ENCODE measurements around the gene MYOC.
"Not testable (repeated sequence)": the region's sequence is repeated elsewhere in the genome, so short reads cannot be mapped to it uniquely, and the experiment has no call there.

The MYOC gene

DNA sequence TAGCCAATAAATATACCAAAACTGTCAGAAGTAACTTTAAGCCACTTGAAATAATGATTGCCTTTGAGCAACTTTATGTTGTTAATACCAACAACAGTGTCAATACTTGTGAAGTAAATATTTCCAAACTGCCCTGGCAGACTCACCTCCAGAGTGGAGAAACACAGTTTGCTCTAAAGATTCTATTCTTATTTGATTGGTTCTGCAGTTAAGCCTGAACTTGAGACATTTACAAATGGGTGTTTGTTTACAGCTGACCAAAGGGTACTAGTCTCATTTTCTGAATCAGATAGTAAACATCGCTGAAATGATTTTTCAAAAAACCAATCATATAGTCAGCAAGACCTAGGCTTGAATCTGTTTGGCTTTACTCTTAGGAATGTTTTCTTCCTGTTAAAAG is 1.3 kb upstream of the MYOC start:
- DNase-seq (ENCODE audit: low spot score) = no peak

DNA sequence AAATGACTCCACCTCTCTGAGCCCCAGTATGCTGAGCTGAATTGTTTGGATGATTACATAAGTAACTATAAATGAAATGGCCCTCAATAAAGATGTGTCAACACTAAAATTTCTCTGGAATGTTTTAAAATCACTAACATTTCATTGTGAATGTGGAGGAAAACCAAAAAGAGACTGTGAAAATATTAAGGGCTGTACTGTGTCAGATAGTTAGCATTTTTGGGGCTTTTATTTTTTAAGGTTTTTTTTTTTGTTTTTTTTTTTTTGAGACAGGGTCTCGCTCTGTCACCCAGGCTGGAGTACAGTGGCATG is 6.3 kb downstream of the MYOC start:
- DNase-seq (ENCODE audit: low spot score) = no peak

DNA sequence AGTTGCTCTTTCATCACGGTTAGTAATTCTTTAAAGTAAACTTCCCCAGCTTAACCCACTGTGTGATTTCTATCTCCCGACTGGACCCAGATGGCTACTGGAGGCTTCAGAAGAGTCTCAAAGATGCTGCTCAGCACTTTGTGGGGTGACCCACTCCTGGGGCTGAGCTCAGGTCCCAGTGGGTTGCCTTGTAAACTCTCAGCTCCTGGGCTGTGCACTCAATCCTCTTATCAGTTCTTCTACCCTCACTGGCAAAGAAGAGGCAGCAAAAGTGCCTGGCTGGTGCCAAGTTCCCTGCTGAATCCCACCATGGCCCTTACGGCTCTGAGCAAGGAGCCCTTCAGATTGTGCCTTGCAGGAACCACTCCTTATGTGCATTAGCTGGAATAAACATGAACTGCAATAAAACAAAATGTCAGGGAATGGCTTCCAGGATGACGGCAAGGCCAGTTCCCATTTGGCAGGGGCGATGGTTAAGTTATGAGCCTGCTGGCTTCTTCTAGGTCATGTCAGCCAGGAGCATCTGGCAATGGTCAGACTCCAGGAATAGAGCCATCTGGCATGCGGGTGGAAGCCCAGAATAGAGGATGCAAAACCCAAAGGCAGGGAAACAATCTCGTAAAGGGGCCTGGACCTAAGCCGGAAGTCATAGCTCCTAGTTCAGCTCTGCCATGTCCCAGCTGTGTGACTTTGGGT is 6.8 kb downstream of the MYOC start:
- no peak for DNase-seq (ENCODE audit: low spot score)

DNA sequence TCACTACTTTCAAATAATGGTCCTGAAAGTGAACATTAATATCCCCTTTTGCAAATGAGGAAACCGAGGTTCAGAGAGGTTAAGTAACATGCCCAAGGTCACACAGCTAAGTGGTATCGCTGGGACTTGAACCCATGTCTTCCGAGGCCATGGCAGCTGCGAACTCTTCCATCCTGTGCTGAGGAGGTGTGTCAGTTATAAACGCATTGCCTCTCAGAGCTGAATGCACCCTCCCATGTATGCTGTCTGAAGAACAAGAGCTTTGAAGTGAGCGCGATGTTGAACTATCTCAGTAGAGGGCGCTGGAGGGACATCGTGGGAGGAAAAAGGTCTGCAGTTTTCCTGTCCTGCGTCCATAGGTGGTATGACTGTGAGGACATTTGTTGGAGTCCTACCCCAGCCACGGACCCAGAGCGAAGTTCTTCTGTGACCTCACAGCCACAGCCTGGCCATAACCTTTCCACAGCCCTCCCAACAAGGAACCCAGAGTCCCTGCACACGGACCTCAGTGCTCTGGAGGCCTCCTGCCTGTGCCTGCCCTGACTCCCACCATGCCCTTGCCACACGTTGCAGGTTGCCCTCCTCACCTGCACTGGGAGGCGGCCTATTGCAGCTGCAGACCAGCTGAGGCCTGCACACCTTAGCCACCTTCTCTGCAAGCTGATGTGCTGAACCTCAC is 7.5 kb downstream of the MYOC start:
- DNase-seq (ENCODE audit: low spot score) = peak; percentile 61

DNA sequence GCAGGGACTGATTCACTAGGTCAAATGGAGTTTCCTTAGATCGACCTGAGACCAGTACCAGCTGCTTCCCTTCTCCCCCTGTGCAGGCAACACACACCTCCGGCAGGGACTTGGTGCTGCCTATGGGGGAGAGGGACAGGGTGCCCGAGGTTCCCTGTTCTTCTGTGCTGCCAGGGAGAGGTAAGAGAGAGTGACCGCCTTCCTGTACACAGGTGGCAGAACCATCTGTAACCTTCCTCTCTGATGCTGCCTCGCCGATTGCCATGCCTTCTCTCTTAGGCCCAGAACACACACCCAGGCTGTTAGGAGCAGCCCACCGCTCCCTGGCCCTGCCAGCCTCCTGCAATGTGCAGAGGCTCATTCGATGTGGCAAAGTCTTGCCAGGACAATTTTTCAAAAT is 9.3 kb downstream of the MYOC start:
- no peak for DNase-seq (ENCODE audit: low spot score)

DNA sequence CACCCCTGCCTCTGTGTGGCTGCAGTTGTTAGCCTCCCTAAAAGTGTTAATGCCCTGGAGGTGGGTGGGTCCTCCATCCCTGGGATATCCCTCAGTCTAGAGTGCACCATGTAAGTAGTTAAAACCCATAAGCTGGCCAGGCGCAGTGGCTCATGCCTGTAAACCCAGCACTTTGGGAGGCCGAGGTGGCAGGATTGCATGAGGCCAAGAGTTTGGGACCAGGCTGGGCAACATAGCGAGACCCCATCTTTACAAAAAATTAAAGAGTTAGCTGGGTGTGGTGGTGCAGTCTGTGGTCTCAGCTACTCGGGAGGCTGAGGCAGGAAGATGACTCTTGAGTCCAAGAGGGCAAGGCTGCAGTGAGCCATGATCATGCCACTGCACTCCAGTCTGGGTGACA is 10.3 kb downstream of the MYOC start:
- DNase-seq (ENCODE audit: low spot score) = no peak

DNA sequence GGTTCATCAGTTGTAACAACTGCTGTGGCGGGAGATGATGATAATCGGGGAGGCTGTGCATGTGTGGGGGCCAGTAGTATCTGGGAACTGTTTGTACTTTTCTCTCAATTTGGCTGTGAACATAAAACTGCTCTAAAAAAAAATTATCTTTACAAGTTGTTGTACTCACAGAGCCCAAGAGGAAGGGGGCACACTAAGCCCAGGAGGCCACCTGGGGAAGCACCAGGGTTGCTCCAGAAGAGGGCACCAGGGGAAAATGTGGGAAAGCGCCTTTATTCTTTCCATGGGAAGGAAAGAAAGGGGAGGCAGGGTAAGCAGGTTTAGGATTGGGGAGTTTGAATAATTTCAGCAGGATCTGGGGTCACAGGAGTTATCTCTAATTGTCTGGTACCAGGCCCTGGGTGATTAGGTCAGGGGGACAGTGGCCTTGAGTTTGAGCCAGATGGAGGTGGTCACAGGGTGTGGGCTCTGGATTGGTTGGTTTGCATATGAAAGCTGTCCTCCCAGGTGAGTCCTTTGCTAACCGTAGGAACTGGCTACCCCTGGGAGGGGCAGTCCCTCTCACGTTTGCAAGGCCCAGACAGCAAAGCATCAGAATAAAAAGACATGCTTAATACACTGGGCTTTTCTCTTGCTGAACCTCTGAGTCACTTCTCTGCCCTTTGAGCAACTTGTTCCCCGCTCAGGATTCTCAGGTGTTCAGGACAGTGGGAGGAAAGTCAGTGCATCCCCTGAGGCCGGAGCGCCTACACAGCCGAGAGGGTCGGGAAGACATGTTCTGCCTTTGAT is 11.2 kb downstream of the MYOC start:
- no peak for DNase-seq (ENCODE audit: low spot score)

DNA sequence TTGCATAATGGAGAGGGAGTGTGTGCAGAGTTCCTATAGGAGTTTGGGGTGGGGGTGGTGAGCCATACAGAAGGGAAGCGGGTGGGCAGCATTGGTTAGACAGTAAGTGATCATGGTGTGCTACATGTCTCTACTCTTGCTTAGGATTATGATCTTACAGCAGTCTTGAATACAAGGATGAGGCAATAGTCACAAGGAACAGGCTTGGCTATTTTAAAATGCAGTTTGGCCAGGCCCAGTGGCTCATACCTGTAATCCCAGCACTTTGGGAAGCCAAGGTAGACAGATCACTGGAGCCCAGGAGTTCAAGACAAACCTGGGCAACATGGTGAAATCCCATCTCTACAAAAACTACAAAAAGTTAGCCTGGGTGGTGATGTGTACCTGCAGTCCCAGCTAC is 12.3 kb downstream of the MYOC start:
- DNase-seq (ENCODE audit: low spot score) = no peak

DNA sequence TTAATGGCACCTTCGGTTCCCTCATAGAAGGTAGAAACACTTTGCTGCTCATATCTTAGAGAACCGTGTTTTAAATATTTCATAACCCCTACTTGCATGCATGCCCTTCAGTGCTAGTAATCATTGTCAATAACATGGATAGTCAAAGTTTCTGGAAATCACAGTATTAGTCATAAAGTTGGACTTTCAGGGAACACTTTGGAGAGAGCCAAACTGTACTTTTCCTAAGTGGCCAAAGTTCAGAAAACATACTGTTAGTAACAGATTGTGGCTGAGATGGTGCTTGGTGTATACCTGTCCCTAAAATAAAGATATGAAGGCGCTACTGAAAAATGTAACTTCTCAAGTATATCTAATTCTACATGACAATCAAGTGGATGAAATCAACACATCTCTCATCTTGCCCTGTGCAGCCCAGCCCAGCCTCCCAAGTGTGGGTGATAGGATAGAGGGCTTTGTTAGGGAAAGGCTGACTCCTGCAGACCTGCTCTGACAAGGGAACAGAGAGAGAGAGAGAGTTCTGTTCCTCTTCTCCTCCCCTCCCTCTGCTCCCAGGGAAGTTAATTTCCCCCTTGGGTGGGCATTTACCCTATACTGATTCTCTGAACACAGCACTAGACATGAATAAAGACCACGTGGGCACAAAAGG is 14.4 kb downstream of the MYOC start:
- DNase-seq (ENCODE audit: low spot score) = no peak

DNA sequence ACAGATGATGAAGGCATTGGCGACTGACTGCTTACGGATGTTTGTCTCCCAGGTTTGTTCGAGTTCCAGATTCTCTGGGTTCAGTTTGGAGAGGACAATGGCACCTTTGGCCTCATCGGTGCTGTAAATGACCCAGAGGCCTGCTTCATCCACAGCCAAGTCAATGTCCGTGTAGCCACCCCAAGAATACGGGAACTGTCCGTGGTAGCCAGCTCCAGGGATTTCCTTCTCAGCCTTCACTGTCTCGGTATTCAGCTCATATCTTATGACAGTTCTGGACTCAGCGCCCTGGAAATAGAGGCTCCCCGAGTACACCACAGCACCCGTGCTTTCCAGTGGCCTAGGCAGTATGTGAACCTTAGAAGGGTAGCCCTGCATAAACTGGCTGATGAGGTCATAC is 16.3 kb downstream of the MYOC start:
- DNase-seq (ENCODE audit: low spot score) = no peak

DNA sequence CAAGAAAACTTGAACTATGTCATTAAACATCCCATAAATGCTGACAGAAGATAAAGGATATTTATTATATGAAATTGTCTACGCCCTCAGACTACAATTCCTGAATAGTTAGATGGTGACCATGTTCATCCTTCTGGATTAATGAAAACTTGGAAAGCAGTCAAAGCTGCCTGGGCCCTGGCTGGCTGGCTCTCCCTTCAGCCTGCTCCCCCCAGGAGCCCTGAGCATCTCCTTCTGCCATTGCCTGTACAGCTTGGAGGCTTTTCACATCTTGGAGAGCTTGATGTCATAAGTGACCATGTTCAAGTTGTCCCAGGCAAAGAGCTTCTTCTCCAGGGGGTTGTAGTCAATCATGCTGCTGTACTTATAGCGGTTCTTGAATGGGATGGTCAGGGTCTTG is 16.8 kb downstream of the MYOC start:
- no peak for DNase-seq (ENCODE audit: low spot score)

DNA sequence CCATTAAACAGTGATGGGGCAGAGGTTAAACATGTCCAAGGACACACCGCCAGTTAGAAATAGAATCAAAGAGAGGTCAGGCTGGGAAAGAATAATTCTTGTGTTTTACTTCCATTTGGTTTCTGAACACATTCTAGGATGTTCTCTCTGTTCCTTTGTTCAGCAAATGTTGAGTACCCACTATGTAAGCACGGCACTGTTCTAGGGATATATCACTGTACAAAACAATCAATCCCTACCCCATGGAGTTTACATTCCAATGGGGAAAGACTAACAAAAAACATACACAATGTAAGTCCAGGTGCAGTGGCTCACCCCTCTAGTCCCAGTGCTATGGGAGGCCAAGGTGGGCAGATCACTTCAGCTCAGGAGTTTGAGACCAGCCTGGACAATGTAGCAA is 24.3 kb downstream of the MYOC start:
- DNase-seq (ENCODE audit: low spot score) = no peak

DNA sequence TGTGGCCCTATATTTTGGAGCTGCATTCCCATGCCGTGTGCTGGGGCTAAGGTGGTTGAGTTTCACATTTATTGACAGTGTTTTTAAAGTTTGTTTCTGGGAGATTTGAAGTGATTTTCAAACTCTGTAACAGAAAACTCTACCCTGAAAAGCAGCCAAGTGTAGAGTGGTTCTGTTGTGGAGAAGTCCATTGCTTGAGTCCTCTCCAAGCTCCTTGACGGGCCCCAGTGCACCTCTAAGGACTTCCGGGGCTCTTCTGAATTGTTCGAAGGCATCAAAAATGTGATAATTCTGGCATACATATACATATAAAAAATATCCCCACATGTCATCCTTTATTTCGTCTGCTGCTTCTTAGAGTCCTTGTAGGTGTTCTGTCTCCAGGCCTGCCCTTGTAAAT is 25.5 kb downstream of the MYOC start:
- DNase-seq (ENCODE audit: low spot score) = no peak

DNA sequence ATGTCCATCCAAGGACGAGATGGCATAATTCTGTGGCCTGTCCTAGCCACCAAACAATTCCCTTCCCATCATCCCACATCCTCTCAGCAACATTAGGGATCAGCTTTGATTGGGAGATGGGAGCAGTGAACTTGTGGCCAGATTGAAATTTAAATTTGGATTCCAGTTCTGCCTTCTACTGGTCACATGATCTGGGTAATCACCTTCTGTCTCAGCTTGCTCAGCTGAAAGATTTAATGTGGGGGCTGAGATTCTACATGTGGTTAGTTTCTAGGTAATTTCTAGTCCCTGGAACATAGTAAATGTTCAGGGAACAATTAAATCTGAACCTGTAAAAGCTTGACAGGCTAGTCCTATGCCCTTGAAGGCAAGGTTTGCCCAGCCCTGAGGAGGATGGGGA is 27.3 kb downstream of the MYOC start:
- no peak for DNase-seq (ENCODE audit: low spot score)

DNA sequence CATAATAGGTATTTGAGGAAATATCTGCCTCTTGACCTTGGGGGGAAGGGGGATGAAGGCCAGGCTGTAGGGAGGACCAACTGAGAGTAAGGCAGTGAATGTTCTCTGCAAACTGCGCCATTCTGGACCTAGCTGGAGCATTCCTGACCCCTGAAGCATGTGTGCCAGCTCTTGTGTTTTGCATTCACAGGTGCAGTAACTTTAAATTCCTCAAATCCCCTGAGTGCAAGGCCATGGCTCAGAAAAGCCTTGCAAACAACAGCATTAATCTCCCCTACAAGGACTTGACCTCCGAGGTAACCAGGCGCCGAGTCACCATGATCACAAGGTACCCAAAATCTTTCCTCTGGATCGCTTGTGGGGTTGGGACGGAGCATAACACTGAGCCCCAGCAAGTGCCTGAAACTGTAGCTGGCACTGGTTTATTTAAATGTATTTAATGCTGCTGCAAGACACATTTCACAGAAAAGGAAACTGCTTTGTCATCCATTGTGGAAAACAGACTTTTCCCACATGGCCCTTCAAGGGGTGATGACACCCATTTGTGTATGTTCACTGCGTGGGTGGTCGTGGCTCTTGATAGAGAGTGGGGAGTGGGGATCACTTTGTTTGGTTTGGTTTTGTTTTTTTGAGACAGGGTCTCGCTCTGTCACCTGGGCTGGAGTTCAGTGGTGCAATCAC is 28.7 kb downstream of the MYOC start:
- DNase-seq (ENCODE audit: low spot score) = no peak

DNA sequence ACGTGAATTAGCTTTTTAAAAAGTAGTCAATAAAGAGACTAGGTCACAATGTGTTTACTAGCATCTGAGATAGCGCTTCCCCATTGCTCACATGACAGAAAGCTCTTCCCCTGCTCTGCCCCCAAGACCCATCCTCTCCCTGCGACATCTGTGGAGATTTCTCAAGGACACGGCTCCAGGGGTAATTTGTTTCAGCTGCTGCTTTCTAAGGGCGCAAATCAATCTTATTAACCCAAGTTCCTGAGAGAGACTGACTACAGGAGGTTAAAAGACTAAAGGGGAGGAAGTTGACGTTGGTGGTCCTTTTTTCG is 30.4 kb downstream of the MYOC start, which contains the start of gene MYOCOS:
MYOCOS (plus strand) TSS at position 92 of the 311 bp plus-strand sequence. CDS start 1,641 bp downstream, outside the sequence.
- DNase-seq (ENCODE audit: low spot score) = no peak

DNA sequence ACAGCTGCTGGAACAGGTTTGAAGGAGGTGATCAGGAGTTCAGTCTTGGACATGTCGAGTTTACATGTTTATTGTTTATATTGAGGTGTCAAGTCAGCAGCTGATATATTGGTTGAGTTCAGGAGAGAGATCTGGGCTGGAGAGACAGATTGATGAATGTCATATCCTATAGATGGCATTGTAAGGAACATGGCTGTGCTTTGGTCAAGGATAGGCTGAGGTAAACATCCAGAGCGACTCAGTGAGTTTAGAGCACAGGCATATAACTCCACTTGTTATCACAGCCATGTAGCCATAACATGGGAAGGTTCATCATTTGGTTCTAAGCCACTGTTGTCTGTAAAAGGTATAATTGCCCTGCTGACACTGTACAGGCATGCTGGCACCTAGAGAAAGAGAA is 35.9 kb downstream of the MYOC start:
- no peak for DNase-seq (ENCODE audit: low spot score)

DNA sequence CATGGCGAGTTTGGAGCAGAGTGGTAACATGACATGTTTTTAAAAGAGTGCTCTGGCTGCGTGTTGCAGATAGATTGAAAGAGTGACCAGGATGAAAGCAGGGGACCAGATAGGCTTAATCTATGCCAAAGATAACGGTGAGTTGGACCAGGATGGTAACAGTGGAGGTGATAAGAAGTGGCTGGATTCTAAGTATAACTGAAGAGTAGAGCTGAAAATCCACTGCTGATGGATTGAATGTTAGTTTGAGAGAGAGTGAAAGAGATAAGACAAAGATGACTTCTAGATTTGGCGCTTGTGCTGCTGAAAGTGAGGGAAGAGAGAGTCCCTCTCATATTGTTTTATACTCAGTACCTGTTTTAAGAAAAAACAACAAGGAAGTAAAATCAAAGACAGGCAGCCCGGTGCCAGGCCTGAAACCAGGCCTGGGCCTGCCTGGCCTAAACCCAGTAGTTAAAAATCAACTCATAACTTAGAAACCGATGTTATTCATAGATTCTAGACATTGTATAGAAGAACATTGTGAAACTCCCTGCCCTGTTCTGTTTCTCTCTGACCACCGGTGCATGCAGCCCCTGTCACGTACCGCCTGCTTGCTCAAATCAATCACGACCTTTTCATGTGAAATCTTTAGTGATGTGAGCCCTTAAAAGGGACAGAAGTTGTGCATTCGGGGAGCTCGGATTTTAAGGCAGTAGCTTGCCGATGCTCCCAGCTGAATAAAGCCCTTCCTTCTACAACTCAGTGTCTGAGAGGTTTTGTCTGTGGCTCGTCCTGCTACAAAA is 37.2 kb downstream of the MYOC start:
- DNase-seq (ENCODE audit: low spot score) = not testable (repeated sequence)

DNA sequence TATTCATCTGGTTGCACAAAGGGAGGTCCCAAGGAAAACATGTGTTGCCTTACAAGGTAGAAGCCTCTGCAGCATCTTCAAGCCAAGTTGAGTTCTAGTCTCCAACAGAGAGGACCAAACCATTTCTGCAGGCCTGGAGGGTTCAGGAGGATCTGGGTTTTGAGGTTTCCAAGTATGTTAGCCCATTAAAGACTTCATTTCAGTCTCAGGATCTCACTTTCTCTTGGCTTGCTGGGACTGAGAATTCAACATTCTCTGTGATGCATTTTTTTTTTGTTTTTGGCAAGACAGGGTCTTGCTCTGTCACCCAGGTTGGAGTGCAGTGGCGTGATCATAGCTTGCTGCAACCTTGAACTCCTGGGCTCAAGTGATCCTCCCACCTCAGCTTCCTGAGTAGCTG is 39.2 kb downstream of the MYOC start:
- DNase-seq (ENCODE audit: low spot score) = no peak

DNA sequence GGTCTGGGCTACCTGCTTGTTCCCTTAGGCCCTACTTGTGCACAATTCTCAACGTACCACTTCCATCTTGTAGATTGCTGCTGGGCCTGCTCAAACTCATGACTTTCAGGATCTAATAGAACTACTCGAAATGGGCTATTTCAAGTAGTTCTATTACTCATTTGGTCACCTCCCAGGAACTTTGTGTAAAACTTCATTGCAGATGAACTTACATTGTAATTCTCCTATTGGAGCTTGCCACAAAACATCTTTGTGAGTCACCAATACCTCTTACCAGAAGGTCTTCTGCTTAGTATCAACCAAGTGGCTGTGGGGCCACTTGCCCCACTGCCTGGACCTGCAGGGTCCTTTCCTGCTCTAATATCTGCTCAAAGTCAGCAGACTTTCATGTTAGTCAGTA is 41.2 kb downstream of the MYOC start:
- no peak for DNase-seq (ENCODE audit: low spot score)

DNA sequence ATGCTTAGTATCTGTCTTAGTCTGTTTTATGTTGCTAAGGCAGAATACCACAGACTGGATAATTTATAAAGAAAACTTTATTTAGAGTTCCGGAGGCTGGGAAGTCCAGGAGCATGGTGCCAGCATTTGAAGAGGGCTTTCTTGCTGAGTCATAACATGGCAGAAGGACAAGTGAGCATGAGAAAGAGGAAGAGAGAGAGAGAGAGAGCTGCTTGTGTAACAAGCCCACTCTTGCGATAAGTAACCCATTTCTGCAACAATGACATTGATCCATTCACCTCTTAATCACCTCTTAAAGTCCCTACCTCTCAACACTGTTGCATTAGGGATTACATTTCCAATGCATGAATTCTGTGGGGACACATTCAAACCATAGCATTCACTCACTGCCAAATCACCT is 42.1 kb downstream of the MYOC start:
- no peak for DNase-seq (ENCODE audit: low spot score)

All from CD4-positive, alpha-beta T cell treated with Interleukin-6 at 100 ng/mL for 8 hours (primary cell).